GM19035 (cell line): Measurements from ENCODE around the gene UGT1A8.
"Not testable (repeated sequence)": the region's sequence is repeated elsewhere in the genome, so short reads cannot be mapped to it uniquely, and the experiment has no call there.

ENCODE experiments used
- ATAC-seq: cut with Tn5 transposase; IDR thresholded peaks from one replicate; pipeline ENCODE4 v1.9.1; 2021; ENCODE audit not compliant: unreplicated experiment

UGT1A8 gene

DNA sequence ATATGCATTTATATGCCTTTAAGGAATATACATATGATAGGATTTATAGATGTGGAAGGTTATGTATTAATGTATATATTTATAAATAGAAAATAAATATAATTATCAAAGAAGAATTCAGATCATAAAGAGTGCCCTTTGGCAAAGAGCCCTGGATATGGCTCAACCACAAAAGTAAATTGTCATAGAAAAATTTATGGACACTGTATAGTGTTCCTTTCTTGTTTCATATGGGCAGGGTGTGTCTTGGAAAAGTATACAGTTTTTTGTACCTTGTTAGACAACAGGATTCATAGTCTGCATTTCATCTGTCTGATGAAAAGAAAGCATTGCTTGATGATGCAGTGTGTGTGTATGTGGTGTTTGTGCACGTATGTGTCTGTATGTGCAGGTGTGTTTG is 67.2 kb downstream of the UGT1A8 start:
- ATAC-seq, result no peak

- no peak for ATAC-seq
Observed at GRCh38 chr2:233686928-233687327, 69.5 kb downstream of the UGT1A8 start.

DNA sequence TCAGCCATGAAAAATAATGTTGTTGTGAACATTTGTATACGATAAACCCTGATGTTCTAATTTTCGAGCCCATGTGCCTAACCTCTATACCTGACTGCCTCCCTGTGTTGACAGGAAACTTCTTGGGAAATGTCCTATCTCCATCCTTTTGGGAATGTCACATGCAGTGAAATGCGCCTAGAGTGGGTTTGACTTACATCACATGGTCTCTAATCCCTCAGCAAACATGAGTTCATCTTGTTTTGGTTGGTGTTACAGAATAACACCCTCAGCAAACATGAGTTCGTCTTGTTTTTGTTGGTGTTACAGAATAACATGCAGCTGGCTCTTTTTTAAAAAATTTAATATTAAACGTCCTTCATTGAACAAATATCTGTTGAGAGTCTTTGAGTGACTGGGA is 70.9 kb downstream of the UGT1A8 start:
- no peak for ATAC-seq

DNA sequence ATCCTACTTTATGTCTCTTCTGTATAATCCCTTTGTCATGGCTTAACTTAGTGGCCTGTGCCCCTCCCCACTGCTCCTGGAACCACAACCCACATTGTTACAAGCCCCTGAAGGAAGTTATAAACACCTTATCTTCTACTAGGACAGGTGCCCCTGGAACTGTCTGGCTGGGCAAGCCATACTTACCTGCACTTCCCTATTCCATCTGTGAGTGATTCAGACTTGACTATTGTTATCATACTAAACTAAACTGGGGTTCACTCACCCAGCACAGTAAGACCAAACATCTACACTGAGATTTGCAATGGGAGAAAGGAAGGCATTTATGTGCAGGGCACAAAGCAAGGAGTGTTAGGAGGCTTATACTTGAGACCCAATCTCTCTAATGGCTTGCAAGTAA is 71.6 kb downstream of the UGT1A8 start:
- ATAC-seq, result no peak

GRCh38 chr2:233689501-233689900 is 72.1 kb downstream of the UGT1A8 start:
- no peak for ATAC-seq

DNA sequence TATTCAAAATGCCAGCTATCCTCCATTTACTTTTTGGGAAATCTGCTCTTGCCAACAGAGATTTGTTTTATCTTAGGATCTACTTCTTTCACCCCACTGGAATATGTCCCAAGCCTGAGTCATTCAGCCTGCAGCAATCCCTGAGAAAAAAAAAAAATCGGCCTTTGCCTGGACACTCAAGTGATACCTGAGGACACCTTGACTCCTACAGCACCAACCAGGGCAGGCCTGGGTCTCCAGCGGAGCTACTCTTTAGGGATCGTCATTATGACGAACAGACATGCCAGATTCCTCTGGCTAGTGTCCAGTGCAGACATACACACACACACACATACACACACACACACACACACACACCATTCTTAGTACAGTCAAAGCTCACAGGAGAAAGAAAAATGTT is 73.0 kb downstream of the UGT1A8 start:
- ATAC-seq, result no peak

GRCh38 chr2:233691443-233692433 is 74.3 kb downstream of the UGT1A8 start:
- no peak for ATAC-seq

DNA sequence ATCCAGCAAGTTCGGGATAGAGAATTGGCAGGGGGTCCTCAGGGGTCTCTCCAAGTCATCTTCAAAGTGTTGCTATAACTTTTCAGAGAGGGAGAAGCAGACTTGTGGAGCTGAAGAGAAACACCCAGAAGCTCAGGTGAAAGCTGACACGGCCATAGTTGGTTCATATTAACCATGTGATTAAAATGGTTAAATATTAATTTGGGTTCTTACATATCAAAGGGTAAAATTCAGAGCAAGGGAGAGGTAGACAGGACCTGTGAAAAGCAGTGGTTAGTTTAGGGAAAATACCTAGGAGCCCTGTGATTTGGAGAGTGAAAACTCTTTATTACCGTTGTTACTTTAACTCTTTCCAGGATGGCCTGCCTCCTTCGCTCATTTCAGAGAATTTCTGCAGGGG is 75.2 kb downstream of the UGT1A8 start, which contains the start of gene UGT1A6:
UGT1A6 (plus strand) TSS at position 243 of the 400 bp plus-strand sequence; CDS start at position 358, 115 bp downstream.
- ATAC-seq, result no peak

DNA sequence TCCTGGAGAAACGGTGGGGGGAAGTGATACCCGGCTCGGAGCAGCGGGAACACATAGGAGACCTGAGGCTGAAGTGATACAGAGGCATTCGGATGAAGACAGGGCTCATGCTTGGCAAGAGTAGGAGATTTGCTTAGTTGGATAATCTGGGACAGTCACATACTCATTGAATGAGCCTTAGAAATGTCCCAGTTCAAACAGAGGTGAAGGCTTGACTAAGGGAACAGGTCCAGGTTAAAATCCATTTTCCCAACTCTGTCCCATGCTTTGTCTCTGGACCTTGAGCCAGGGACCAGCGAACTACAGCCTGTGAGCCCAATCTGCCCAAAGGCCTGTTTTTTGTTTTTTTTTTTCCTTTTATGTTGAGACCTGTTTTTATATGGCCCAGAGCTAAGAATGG is 76.5 kb downstream of the UGT1A8 start:
- ATAC-seq, result no peak

GRCh38 chr2:233698740-233699139 is 81.3 kb downstream of the UGT1A8 start:
- no peak for ATAC-seq

DNA sequence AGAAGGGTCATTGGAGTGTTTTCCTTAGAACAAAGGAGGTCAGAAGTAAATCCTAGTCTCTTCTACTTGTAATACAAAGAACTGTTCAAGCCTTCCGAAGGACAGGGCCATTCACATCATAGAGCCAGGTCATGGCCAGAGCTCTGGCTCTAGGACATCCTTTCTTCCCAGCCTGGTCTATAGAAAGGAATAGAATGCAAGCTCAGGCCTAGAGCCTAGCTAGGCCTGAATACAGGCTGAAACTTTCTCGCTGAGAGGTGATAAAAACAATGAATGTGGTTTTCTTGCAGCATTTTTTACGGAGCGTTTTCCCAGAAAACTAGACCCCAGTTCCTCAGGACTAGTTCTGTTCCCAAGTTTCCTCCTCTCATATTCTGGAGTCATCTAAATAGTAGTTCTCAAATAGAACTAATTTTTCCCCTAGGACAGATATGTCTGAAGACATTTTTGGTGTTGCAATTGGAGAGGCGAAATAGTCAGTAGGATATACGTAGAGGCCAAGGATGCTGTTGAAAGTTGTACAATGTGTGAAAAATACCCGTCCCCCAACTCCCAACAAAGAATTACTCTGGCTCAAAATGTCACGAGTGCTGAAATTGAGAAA is 82.1 kb downstream of the UGT1A8 start:
- ATAC-seq, result no peak

DNA sequence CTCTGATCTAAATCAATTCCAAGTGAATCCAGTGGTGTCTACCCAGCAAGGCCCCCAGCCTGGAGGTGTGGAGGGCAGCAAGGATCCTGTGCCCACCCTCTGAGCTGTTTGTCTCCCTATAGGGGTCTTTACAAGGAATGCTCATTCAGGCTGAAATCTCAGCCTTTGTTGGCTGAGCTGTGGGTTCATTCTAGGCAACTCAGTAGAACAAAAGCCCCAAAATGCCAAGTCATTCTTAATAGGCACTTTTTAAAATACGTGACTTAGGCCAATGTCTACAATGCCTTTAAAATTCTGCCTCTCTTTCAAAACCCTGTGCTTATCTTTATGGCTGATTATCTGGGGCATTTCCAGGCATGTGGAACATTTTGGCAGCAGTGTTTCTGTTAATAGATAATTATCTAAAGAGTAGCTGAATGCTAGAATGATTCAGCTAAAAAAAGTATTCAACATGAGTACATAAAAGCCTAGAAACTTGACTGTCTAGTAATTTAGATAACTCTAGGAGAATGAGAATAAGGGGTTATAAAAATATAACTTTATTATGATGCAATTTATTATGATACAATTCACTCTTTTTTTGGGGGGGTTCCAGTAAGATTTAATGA is 82.7 kb downstream of the UGT1A8 start:
- no peak for ATAC-seq

DNA sequence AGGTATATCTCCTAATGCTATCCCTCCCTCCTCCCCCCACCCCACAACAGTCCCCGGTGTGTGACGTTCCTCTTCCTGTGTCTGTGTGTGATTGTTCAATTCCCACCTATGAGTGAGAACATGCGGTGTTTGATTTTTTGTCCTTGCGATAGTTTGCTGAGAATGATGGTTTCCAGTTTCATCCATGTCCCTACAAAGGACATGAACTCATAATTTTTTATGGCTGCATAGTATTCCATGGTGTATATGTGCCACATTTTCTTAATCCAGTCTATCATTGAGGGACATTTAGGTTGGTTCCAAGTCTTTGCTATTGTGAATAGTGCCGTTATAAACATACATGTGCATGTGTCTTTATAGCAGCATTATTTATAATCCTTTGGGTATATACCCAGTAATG is 83.4 kb downstream of the UGT1A8 start:
- ATAC-seq, result not testable (repeated sequence)

DNA sequence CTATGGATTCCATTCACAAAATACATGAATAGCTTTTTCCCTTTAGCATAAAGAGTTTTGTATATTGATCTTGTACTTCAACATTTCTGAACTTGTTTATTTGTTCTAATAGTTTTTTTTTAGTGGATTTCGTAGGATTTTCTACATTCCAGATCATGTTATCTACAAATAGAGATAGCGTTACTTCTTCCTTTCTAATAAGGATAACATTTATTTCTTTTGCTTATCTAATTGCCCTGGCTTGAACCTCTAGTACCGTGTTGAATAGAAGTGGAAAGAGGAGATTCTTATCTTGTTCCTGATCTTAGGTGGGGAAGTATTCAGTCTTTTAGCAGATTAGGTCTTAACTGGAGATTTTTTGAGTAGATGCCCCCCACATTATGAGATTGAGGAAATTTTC is 84.8 kb downstream of the UGT1A8 start:
- ATAC-seq, result no peak

GRCh38 chr2:233705911-233706506 is 88.6 kb downstream of the UGT1A8 start:
- no peak for ATAC-seq

DNA sequence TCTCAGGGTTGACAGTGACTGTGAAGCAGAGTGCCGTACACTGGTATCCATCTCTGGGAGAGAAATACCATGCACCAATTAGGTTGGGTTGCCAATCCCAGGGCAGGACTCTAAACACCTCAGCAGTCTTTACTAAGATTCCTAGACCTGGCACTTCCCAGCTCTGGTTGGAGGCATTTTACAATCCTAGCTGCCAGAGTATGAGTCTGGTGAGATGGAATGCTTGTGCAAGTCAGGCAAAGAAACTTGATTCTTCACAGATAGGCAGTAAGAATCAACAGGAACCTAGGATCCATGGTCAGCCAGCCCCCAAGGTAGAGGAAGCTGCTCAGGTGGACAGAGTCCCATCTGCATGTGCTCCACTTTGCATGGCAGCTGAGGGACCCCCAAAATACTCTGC is 89.3 kb downstream of the UGT1A8 start:
- ATAC-seq, result no peak

DNA sequence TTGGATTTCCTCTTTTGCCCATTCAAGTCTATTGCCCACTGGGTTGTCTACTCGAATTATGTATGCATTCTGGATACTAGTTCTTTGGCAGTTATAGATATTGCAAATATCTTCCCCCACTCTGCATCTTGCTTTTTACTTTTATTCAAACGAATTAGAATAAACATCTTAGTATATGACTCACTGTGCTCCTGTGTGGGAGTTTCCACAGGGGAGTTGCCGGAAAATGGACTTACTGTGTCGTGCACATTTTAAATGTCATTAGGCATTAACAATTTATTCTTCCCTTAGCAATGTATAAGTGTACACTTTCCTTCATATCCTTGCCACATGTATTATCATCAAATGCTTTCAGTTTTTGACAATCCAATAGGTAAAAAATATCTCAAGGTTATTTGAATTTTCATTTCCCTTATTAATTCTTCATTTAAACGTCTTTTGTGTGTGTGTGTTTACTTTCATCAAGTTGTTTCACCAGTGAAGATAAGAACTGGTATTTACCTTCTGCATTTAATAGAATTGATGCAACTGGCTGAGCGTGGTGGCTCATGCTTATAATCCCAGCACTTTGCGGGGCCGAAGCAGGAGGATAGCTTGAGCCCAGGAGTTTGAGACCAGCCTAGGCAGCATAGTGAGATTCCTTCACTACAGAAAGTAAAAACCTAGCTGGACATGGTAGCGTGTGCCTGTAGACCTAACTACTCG is 90.7 kb downstream of the UGT1A8 start:
- no peak for ATAC-seq

- ATAC-seq, result no peak
Observed at GRCh38 chr2:233708942-233709341, 91.5 kb downstream of the UGT1A8 start.

DNA sequence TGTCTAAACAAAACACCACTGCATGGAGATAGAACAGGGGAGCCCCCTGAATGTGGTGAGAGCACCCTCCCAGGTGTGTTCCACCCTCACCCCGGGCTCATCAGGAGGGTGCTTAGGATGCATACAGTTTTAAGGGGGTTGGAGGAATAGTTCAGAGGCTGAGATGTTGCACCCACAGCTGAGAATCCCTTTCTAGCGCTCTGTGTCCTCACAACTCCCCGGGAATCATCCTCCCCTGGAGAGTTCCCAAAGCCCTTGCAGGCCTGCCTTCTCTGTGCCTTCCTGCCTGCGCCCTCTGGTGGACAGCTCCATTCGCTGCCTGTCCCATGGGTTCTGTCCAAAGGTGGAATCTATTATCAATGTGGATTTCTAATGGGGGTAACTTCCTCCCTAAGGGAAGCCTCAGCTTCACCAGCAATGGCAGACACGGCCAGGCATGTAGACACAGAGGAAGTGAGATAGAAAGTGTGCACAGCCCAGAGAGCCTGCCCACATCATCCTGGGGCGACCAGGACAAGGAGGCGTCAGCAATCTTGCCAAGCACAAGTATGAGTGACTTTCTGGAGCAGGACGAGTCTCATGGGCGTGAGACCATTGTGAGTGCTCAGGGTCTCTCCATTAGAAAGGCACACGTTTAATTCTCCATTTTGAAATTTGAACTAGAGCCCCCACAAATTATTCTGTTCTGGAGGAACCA is 94.0 kb downstream of the UGT1A8 start:
- ATAC-seq, result no peak

DNA sequence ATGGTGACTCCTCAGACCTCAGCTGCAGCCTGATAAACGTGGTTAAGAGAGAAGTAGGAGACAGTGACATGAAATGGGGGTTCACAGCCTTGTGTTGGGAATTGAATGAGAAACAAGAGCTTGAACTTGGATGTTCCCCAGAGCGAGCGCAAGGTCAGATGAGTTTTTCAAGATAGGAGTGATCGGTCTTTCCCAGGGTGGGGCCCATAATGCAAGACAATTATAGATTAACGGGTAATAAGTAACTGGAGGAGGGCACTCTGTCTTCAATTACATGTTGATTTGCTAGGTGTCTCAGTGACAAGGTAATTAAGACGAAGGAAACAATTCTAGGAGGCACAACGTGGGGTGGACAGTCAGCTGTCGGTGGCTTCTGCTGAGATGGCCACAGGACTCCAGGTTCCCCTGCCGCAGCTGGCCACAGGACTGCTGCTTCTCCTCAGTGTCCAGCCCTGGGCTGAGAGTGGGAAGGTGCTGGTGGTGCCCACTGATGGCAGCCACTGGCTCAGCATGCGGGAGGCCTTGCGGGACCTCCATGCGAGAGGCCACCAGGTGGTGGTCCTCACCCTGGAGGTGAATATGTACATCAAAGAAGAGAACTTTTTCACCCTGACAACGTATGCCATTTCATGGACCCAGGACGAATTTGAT is 95.3 kb downstream of the UGT1A8 start, which contains the start of gene UGT1A5:
UGT1A5 (plus strand) TSS at position 297 of the 651 bp plus-strand sequence; CDS start at position 382, 85 bp downstream.
- ATAC-seq, result no peak
